ENCODE measurements around the gene TBR1.

The TBR1 gene

DNA sequence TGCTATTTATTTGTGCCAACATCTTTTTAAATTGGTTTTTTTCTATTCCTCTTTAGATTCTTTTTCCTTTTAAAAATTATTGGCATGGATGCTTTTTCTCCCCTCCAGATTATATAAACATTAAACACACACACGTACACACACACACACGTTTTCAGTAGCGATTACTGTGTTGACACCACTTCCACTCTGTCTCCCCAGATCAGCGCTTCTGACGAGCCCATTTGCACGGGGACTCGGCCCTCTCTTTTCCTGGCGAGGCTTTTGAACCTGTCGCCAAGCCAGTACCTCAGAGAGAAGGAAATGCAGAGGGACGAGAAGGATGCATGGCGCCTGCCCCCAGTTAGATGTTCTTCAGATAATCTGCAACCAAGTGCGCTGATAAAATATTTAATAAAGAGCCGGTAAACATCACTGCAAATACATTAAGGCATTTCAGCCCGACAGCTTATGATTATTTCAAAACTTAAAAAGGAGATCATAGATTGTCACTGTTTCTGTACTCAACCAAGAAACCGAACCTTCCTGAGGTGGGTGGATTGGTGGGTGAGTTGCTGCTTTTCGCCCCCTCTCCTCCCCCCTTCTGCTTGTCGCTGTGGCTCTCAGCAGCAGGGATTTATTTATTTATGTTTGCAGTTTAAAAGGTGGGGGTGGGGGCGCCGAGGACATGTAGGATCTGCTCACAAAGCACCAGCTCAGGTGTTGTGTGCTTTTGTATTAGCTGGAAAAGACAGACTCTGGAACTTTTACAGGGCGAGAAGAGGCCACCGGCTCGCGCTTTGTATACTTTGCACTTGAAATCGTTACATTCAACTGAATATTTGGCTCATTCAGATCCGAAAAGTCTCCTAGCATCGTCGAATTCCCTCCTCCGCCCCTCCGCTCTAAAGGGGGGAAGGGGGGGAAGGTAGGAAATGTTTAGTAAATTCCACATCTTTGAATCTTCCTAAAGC is 787 bp upstream of the TBR1 start:
- peak; percentile 56 for DNase-seq

DNA sequence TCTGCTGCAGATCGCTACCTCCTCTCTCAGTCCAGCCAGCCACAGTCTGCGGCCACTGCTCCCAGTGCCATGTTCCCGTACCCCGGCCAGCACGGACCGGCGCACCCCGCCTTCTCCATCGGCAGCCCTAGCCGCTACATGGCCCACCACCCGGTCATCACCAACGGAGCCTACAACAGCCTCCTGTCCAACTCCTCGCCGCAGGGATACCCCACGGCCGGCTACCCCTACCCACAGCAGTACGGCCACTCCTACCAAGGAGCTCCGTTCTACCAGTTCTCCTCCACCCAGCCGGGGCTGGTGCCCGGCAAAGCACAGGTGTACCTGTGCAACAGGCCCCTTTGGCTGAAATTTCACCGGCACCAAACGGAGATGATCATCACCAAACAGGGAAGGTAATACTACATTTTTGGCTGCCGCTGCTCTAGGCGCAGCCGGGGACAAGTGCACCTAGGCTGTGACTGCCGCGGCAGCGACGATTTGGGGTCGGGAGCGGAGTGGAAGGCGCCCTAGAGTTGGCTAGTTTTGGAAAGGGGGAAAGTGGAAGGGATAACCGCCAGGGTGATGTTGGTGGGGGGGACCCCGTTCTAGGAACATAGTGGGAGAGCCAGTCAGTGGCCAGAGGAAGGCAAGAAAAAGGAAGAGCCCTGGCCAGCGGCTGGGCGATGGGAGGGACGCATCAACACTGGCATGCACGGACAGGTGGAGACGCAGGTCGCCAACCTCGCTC is 776 bp downstream of the TBR1 start:
- DNase-seq, result no peak

DNA sequence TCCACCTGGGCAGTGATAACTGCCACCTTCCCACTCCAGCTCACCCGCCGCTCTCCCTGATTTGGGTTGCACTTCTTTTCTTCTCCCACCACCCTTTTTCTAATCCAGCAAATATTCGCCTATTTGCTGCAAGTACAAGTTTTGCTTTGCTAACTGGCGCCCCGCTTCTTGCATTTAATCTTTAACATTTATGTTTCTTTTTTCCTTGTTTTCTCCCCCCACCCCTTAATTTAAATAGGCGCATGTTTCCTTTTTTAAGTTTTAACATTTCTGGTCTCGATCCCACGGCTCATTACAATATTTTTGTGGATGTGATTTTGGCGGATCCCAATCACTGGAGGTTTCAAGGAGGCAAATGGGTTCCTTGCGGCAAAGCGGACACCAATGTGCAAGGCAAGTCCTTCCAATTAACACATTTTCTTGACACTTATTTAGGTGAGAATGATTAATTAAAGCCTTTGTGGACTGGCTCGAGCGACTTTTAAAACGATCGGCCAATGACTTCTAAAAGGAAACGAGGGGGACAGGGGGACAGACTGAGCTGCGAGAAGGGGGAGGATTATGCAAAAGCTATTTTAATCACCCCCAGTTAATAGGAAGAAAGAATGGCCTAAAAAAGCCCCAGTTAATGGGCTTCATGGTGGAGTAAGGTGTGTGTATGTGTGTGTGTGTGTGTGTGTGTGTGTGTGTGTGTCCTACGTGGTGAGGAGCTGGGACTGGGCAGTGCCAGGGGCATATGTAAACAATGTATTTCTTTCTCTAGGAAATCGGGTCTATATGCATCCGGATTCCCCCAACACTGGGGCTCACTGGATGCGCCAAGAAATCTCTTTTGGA is 1.6 kb downstream of the TBR1 start:
- no peak for DNase-seq

DNA sequence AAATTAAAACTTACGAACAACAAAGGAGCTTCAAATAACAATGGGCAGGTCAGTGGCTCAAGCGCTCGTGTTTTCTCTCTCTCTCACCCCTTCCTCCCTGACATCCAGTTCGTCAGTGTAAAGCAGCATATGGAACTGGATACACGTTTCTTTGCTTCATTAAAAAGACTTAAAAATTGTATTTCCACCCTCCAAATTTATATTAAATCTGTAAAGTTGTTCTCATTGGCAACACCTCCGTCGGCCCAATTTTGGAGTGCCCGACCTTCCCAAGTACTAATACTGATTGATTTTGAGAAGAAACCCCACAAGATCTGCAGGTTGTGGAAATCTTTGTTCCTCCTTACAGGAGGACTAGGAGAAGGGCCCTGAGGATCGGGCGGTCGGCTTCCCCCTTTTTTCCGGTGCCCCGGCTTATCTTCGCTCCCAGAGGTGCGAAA is 2.2 kb downstream of the TBR1 start:
- DNase-seq, result no peak

DNA sequence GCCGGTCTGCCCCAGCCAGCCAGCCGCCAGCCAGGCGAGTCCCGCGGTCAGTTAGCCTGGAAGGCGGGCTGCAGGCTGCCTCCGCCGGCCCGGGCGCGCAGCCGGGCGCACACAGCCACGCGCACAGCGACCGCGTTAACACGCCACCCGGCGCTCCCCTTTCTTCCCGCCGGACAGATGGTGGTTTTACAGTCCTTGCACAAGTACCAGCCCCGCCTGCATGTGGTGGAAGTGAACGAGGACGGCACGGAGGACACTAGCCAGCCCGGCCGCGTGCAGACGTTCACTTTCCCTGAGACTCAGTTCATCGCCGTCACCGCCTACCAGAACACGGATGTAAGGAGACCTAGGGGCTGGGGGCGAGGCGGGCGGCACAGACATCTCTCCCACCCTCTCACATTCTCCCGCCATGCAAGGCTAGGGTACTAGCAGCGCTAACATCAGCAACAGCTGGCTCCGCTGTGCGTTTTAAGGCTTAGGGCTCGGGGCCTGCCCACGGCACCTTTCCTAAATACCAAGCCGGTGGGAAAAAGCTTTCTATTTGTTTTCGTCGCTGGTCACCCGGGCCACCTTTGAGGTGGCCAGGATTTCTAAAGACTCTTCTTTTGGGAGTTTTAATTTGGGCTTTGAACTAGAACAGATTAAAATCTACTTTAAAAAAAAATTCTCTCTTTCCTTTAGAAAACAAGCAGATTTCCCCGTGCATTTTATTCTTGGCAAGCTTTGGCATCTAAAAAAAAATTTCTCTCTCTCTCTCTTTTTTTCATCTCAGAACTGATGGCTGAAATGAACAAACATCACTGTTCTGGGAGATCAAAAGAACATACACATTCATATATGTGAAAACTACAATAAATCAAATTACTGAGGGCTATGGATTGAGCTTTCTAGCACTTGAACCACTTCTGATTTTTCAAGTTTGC is 2.9 kb downstream of the TBR1 start:
- peak; percentile 63 for DNase-seq

DNA sequence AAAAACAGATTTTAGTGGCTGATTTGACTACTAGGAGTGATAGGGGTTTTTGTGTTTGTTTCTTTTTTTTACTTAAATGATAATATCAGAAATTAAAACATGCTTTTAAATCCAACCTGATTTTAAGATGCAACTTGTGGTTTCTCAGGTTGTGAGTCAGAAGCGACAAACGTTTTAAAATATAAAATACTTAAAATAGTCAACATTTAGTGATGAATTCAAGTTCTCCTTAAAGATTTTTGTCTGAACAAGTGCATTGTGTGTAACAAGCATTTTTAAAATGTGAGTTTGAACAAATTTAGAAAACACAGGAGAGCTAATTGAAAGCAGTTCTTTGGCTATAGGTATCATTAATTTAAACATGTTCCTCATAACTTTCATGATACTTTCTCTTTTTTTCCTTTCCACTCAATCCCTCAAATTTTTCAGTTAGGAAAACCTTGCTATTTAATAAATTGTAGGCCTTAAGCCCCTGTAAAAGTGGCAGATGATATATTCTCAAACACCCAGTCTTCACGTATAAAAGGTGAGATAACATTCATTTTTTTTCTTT is 3.6 kb downstream of the TBR1 start:
- DNase-seq, result no peak

DNA sequence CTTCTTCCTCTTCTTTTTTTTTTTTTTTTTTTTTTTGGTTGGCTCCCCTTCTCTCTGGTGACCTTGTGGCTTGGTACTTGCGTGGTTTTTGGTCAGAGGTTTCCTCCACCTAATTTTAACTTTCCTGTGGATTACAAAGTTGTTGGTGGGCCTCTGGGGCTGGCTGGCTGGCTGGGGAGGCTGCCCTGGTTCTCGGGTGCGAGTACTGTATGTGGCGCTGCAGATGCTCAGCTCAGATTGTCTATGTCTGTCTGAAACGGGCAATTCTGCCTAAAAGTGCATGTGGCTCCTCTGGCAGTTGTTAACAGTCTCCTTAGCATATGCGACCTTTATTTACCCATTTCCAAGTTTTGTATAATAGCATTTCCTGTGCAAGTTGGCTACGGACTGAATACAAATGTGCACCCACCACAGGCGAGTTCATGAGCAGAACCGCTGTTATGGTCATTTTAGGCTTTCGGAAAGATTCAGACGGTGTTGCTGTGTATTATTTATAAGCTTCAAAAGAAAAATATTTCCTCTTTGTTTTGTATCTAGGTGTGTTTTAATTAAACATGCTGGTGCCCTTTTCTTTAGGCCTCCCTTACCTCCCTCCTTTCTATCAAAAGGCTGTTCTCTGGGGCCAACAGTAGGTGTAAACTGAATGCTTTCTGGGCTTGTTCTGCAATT is 4.4 kb downstream of the TBR1 start:
- DNase-seq, result no peak

DNA sequence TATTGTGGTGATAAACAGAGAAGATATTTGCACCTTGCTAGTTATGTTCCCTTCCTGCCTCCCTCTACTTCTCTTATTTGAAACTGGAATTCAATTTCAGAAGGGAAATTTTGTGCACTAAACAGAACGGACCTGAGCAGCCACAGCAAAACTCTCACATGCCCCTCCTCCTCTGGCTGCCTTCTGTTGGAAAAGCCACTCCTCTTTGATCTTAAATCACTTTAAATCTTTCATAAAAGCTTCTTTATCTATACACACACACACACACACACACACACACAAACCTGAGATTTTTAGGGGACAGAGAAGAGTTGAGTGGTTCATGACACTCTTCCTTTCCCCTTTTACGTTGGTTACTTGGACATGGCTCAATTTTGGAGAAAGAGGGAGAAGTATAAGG is 5.6 kb downstream of the TBR1 start:
- DNase-seq, result no peak

DNA sequence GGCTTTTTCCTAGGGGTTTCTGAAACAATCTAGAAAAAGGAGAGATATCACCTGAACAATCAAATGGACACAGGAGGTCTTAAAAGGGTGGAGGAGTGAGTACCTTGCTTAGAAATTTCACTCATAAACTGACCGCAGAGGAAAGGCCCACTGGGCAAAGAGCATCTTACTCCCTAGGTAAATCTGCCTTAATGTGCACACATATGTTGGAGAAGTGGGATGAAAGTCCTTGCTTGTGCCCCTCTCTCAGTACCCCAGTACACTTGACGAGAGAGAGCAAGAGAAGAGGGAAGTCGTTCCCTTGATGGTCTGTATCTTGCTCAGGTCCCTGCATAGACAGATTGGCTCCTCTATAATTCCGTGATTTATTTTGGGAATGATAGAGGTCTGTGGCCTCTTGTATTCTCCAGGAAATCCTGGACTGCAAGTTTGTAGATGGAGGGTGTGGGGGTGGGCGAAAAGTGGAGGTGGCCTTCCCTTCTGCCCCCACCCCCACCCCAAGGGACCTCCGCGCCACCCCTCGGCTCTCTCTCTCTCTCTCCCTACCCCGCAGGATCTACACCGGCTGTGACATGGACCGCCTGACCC is 6.8 kb downstream of the TBR1 start:
- no peak for DNase-seq

DNA sequence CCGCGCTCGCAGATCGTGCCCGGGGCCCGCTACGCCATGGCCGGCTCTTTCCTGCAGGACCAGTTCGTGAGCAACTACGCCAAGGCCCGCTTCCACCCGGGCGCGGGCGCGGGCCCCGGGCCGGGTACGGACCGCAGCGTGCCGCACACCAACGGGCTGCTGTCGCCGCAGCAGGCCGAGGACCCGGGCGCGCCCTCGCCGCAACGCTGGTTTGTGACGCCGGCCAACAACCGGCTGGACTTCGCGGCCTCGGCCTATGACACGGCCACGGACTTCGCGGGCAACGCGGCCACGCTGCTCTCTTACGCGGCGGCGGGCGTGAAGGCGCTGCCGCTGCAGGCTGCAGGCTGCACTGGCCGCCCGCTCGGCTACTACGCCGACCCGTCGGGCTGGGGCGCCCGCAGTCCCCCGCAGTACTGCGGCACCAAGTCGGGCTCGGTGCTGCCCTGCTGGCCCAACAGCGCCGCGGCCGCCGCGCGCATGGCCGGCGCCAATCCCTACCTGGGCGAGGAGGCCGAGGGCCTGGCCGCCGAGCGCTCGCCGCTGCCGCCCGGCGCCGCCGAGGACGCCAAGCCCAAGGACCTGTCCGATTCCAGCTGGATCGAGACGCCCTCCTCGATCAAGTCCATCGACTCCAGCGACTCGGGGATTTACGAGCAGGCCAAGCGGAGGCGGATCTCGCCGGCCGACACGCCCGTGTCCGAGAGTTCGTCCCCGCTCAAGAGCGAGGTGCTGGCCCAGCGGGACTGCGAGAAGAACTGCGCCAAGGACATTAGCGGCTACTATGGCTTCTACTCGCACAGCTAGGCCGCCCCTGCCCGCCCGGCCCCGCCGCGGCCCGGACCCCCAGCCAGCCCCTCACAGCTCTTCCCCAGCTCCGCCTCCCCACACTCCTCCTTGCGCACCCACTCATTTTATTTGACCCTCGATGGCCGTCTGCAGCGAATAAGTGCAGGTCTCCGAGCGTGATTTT is 7.6 kb downstream of the TBR1 start:
- DNase-seq, result no peak

DNA sequence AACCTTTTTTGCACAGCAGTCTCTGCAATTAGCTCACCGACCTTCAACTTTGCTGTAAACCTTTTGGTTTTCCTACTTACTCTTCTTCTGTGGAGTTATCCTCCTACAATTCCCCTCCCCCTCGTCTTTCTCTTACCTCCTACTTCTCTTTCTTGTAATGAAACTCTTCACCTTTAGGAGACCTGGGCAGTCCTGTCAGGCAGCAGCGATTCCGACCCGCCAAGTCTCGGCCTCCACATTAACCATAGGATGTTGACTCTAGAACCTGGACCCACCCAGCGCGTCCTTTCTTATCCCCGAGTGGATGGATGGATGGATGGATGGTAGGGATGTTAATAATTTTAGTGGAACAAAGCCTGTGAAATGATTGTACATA is 8.3 kb downstream of the TBR1 start:
- DNase-seq, result no peak

DNA sequence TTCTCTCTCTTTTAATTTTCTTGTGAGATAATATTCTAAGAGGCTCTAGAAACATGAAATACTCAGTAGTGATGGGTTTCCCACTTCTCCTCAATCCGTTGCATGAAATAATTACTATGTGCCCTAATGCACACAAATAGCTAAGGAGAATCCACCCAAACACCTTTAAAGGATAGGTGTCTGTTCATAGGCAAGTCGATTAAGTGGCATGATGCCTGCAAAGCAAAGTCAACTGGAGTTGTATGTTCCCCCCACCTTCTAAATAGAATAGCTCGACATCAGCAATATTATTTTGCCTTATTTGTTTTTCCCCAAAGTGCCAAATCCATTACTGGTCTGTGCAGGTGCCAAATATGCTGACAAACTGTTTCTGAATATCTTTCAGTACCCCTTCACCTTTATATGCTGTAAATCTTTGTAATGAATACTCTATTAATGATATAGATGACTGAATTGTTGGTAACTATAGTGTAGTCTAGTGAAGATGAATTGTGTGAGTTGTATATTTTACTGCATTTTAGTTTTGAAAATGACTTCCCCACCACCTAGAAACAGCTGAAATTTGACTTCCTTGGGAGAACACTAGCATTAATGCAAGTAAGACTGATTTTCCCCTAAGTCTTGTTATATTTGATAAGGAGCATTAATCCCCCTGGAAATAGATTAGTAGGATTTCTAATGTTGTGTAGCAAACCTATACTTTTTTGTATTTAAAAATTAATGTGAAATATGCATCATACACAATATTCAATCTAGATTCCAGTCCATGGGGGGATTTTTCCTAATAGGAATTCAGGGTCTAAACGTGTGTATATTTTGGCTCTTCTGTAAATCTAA is 9.0 kb downstream of the TBR1 start:
- no peak for DNase-seq

DNA sequence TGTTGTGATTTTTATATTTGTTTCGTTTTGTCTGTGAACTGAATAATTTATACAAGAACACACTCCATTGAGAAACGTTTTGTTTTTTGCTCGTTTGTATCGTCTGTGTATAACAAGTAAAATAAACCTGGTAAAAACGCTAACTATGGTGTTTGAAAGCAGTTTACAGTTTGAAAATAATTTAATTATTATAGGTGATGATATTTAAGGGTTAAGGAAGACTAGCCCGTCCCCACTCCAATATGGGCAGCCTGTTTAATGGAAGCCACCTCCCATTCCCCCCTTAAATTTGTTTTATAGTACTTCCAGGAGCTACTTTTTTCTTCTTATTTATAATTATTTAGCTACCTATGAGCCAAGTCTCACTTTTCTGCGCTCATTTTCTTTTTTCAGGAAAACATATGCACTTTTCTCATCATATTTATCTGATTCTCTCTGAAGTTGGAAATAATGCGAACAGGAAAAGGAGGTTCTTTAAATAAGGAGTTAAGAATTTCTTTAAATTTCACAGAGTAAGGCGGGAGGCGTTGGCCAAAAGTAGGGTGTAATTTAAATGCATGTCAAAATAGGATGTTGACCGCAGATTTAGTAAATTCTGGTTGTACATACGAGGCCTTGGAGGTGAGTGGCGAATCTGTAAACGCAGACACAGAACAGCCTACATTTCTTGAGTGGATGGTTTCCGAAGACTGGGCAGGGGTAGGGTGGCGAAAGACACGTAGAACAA is 9.8 kb downstream of the TBR1 start:
- no peak for DNase-seq

DNA sequence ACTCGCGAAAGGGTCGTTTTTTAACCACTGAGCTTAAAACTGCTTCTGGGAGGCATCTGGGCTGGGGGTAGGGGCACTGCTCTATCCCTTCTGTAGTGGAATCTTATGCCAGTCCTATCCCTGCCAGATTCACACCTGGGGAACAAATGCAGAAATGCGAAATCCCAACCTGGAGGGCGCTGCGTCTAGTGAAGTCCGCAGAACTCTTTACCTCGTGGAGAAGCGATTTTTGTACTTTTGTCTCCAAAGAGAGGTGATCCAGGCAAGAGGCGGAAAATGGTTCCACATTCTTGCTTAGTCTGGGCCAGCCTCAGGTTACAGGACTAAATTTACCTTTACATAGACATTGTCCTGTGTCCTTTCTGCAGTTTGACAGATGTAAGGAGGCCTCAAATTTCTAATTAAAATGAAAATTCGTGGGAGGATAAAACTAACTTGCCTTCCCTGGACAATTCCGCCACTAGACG is 10.4 kb downstream of the TBR1 start:
- no peak for DNase-seq

DNA sequence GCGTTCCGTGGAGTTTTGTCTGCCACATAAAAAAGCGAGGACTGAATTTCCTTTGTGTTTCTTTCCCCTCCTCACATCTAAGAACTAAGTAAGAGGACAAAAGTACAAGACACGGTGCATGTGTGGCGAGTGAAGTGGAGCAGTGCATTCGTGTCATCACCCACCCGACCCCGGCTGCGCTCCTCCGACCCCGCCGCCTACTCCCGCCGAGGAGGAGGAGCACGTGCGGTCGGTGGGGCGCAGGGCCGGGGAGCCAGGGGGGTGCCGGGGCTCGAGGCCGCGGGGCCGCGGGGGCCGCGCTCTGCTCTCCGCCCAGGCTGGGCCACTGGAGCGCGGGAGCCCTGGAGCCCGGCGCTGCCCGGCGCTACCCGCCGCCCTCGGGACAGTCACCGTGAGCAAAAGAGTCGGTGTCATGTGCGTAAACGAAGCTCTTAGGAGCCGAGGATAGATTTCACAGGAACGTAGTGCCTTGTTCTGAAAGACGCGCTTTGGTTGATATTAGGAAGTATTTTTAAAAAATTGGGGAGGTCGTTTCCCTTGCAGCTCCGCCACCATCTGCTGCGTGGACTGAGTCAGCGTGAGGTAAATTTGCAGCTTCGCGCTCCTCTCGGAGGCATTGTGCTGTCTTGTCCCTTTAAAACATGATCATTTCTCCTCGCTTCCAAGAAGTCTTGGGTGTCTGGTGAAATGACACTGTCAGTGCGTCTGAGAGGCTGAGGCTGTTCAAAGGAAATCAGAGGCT is 11.0 kb downstream of the TBR1 start:
- no peak for DNase-seq

DNA sequence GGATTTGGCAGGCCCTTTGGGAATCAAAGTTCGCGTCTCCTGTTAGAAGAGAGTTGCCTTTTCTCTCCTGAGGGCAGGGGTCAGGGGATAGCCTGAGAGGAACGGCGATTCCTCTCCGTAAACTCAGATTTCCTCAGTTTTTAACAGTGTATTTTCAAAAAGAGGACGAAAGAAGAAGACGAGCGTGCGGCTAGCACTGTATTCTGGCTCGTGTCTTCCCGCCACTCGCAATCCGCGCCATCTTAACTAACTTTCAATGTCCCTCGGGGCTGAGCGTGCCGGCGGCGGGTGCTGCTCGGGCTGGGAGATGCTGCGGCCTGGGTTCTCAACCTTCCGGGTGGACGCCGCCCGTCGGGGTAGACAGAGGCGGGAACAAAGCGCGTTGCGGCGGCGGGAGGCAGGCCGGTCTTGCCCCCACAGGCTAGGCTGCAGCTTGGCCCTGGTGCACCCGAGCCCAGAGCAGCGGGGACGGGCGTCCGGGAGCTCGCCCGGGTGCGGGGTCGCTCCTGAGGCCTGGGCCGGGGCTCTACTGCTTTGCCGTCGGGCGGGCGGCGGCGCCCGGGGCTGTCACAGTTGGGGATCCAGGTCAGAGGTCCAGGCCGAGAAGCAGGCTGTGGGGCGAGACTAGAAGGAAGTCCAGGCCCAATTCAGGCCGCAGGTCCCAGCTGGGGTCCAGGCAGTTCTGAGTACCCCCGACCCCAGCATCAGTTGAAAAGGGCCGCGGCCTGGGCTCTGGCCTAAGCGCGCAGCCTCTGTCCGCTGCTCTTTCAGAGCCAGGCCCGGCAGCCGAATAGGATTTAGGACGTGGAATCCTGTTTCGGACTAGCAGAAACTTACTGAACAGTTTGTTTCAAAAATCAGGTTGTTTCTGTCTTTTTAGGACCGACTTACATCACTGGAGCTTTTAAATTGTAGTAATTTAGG is 11.8 kb downstream of the TBR1 start:
- DNase-seq, result no peak

Data from OCI-M1 (cell line).